ENCODE measurements around the gene MAP1LC3B2.

DNA sequence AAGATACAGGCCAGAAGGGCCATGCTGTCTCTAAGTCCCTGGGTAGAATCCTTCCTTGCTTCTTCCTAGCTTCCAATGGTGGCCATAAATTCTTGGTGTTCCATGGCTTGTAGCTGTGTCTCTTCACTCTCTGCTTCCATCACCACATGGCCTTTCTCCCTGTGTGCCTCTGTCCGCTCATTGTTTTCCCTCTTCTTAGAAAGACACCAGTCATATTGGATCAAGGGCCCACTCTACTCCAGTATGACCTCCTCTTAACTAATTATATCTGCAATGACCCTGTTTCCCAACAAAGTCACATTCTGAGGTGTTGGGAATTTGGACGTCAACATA, 7.6 kb upstream of the MAP1LC3B2 start:
- TF ChIP-seq, protein P1, sequence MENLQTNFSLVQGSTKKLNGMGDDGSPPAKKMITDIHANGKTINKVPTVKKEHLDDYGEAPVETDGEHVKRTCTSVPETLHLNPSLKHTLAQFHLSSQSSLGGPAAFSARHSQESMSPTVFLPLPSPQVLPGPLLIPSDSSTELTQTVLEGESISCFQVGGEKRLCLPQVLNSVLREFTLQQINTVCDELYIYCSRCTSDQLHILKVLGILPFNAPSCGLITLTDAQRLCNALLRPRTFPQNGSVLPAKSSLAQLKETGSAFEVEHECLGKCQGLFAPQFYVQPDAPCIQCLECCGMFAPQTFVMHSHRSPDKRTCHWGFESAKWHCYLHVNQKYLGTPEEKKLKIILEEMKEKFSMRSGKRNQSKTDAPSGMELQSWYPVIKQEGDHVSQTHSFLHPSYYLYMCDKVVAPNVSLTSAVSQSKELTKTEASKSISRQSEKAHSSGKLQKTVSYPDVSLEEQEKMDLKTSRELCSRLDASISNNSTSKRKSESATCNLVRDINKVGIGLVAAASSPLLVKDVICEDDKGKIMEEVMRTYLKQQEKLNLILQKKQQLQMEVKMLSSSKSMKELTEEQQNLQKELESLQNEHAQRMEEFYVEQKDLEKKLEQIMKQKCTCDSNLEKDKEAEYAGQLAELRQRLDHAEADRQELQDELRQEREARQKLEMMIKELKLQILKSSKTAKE (CRISPR knock-in tag; IDR thresholded peaks at IDR 0.05; ENCODE audit: borderline replicate concordance), result no peak
- no peak for TF ChIP-seq HCFC1 (IDR thresholded peaks at IDR 0.05; ENCODE audit: low read depth, low read length)
- TF ChIP-seq FOXJ3 (CRISPR knock-in tag; IDR thresholded peaks at IDR 0.05; ENCODE audit: borderline replicate concordance), result no peak
- no peak for TF ChIP-seq ZNF430 (CRISPR knock-in tag; IDR thresholded peaks at IDR 0.05)
- TF ChIP-seq, protein P2, sequence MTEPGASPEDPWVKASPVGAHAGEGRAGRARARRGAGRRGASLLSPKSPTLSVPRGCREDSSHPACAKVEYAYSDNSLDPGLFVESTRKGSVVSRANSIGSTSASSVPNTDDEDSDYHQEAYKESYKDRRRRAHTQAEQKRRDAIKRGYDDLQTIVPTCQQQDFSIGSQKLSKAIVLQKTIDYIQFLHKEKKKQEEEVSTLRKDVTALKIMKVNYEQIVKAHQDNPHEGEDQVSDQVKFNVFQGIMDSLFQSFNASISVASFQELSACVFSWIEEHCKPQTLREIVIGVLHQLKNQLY (CRISPR knock-in tag; IDR thresholded peaks at IDR 0.05), result no peak
- TF ChIP-seq, protein P3, sequence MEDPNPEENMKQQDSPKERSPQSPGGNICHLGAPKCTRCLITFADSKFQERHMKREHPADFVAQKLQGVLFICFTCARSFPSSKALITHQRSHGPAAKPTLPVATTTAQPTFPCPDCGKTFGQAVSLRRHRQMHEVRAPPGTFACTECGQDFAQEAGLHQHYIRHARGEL (CRISPR knock-in tag; IDR thresholded peaks at IDR 0.05), result no peak
- no peak for TF ChIP-seq ZBTB20 (CRISPR knock-in tag; IDR thresholded peaks at IDR 0.05; ENCODE audit: borderline replicate concordance, low read depth)
